ENCODE data around the gene ASAP2.

DNA sequence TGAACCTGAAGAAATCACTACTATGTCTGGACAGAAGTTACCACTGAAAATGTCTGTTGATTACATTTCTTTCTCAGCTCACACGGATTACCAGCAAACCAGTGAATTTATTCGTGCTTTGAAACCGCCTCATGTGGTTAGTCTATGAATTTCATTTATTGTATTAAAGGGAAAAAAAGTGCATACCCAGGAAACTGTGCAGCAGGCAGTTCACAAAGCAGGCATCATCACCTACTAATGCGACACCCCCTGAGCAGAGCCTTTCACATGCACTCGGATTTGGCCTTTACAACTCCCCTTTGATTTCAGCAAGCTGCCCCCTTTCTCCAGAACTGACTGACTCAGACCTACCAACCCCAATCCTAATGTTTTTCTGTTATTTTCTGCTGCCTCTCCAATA lies 236.9 kb downstream of the ASAP2 start:
- TF ChIP-seq, protein P1, sequence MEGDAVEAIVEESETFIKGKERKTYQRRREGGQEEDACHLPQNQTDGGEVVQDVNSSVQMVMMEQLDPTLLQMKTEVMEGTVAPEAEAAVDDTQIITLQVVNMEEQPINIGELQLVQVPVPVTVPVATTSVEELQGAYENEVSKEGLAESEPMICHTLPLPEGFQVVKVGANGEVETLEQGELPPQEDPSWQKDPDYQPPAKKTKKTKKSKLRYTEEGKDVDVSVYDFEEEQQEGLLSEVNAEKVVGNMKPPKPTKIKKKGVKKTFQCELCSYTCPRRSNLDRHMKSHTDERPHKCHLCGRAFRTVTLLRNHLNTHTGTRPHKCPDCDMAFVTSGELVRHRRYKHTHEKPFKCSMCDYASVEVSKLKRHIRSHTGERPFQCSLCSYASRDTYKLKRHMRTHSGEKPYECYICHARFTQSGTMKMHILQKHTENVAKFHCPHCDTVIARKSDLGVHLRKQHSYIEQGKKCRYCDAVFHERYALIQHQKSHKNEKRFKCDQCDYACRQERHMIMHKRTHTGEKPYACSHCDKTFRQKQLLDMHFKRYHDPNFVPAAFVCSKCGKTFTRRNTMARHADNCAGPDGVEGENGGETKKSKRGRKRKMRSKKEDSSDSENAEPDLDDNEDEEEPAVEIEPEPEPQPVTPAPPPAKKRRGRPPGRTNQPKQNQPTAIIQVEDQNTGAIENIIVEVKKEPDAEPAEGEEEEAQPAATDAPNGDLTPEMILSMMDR (IDR thresholded peaks at IDR 0.05) = no peak
- TF ChIP-seq POLR2AphosphoS5 (IDR thresholded peaks at IDR 0.05) = no peak
- TF ChIP-seq POLR2A (IDR thresholded peaks at IDR 0.05) = no peak
- no peak for TF ChIP-seq EP300 (IDR thresholded peaks at IDR 0.05)
